Esophagus (tissue), 2 donors: Measurements from ENCODE around the gene SLC9C2. TPM values are rescaled to one million over a fixed set of nuclear protein-coding genes. Genes with fewer than 3 reads are reported as not detected.

Experiments
- polyA plus RNA-seq, 2 donors: library from polyadenylated mRNA; stranded (reverse); fragments of 200-250 nt; gene quantifications; one replicate each; pipeline ENCODE4 v1.2.3, GENCODE V29; 2013
- donor health status: healthy with polysubstance abuse.
- donor health status: Bipolar disorder and iron deficiency.

SLC9C2 gene
- polyA plus RNA-seq, 2 donors: not detected

Other genes with a start within 250 kb of the SLC9C2 start
- gene PRDX6, start 125.7 kb downstream of the SLC9C2 start, polyA plus RNA-seq: 100 to 1,000 TPM; 198 to 221 TPM
- not detected for gene TEX50, start 32.3 kb upstream of the SLC9C2 start, polyA plus RNA-seq
- gene ANKRD45, start 66.8 kb upstream of the SLC9C2 start, polyA plus RNA-seq: not detected
- 1 to 10 TPM; 3.8 to 8.2 TPM for gene KLHL20, start 111.9 kb upstream of the SLC9C2 start, polyA plus RNA-seq
- gene DARS2, start 221.6 kb upstream of the SLC9C2 start, polyA plus RNA-seq: 1 to 10 TPM; 6.4 to 7.9 TPM
- 1 to 10 TPM; 2.1 to 3.2 TPM for gene CENPL, start 221.8 kb upstream of the SLC9C2 start, polyA plus RNA-seq